CD14-positive monocyte (primary cell): Measurements from ENCODE around the gene SOX9. TPM values are rescaled to one million over a fixed set of nuclear protein-coding genes. Genes with fewer than 3 reads are reported as not detected.

Experiments
- DNase-seq, 3 donors: peaks; one replicate each; pipeline ENCODE4 v3.0.0-alpha.2; 2011 to 2022
- H2AFZ ChIP-seq: 2 replicates; pipeline ENCODE4 v1.6.0; 2012; ENCODE audit warnings: mild to moderate bottlenecking, low read depth, low read length, inconsistent platforms; ENCODE audit not compliant: insufficient read depth, poor library complexity, severe bottlenecking
- H3K27ac ChIP-seq, 2 donors: 1 replicate in 1 of 2; 2 replicates in 1 of 2; pipeline ENCODE4 v1.5.1; 2012 to 2013; ENCODE audit warnings: low read length in 2 of 2, control low read depth in 1 of 2, inconsistent platforms in 1 of 2, low read depth in 1 of 2, mild to moderate bottlenecking in 1 of 2
- H3K27me3 ChIP-seq, 2 donors: one replicate each; pipeline versions ENCODE4 v1.6.0 to v1.6.1; 2011 to 2013; ENCODE audit warnings: low read length in 2 of 2; ENCODE audit not compliant: control insufficient read depth in 2 of 2, insufficient read depth in 2 of 2
- H3K36me3 ChIP-seq, 2 donors: replicated peaks in 1 of 2; 1 replicate in 1 of 2; 2 replicates in 1 of 2; pipeline versions ENCODE4 v1.5.1 to v1.6.1; 2012 to 2013; ENCODE audit warnings: low read length in 2 of 2, control low read depth in 1 of 2, inconsistent platforms in 1 of 2, mild to moderate bottlenecking in 1 of 2; ENCODE audit not compliant: insufficient read depth in 2 of 2, control insufficient read depth in 1 of 2
- H3K4me1 ChIP-seq, 2 donors: 1 replicate in 1 of 2; 2 replicates in 1 of 2; pipeline versions ENCODE4 v1.5.1 to v1.6.1; 2012 to 2013; ENCODE audit warnings: low read length in 2 of 2, control low read depth in 1 of 2, inconsistent platforms in 1 of 2, mild to moderate bottlenecking in 1 of 2, moderate library complexity in 1 of 2; ENCODE audit not compliant: insufficient read depth in 2 of 2, control insufficient read depth in 1 of 2
- H3K4me2 ChIP-seq: replicated peaks from 2 replicates; pipeline ENCODE3; 2012; ENCODE audit warnings: low read length, moderate library complexity, mild to moderate bottlenecking; ENCODE audit not compliant: poor library complexity, severe bottlenecking; ENCODE audit errors: extremely low read depth
- H3K4me3 ChIP-seq, 3 experiments: fragments of 200-600 bp in 1 of 3; sonication (generic) in 1 of 3; replicated peaks in 1 of 3; 1 replicate in 2 of 3; 2 replicates in 1 of 3; pipeline ENCODE4 v1.5.1; 2011 to 2013; ENCODE audit warnings: low read length in 3 of 3, mild to moderate bottlenecking in 3 of 3, control low read depth in 2 of 3, low read depth in 2 of 3, inconsistent platforms in 1 of 3, moderate library complexity in 1 of 3
- H3K79me2 ChIP-seq: 2 replicates; pipeline ENCODE4 v1.6.0; 2012; ENCODE audit warnings: mild to moderate bottlenecking, control low read depth, inconsistent platforms, low read length, moderate library complexity; ENCODE audit not compliant: insufficient read depth
- H3K9ac ChIP-seq: 2 replicates; pipeline ENCODE4 v1.6.0; 2017; ENCODE audit warnings: low read length, mild to moderate bottlenecking; ENCODE audit not compliant: insufficient read depth, poor library complexity, severe bottlenecking
- H3K9me3 ChIP-seq, 2 donors: replicated peaks in 1 of 2; 1 replicate in 1 of 2; 2 replicates in 1 of 2; pipeline versions ENCODE4 v1.5.1 to v1.6.1; 2012 to 2013; ENCODE audit warnings: low read length in 2 of 2, control low read depth in 1 of 2; ENCODE audit not compliant: control insufficient read depth in 1 of 2, insufficient read depth in 1 of 2
- H4K20me1 ChIP-seq: 2 replicates; pipeline ENCODE4 v1.6.0; 2012; ENCODE audit warnings: mild to moderate bottlenecking, low read length, control low read depth, moderate library complexity; ENCODE audit not compliant: insufficient read depth
- H3K27ac Mint-ChIP-seq, 7 donors: one replicate each; pipeline ENCODE4 v1.8.0; 2020; ENCODE audit warnings: mild to moderate bottlenecking in 7 of 7, mixed read lengths in 7 of 7, moderate library complexity in 6 of 7, inconsistent platforms in 2 of 7
- H3K27me3 Mint-ChIP-seq, 3 donors: one replicate each; pipeline ENCODE4 v1.8.0; 2021 to 2022; ENCODE audit warnings: low read depth in 3 of 3, mild to moderate bottlenecking in 3 of 3, mixed read lengths in 3 of 3, moderate library complexity in 3 of 3, inconsistent platforms in 1 of 3
- H3K36me3 Mint-ChIP-seq, 2 donors: one replicate each; pipeline ENCODE4 v1.8.0; 2020; ENCODE audit warnings: mixed read lengths in 2 of 2, inconsistent platforms in 1 of 2, mild to moderate bottlenecking in 1 of 2
- H3K4me1 Mint-ChIP-seq: one replicate; pipeline ENCODE4 v1.8.0; 2020; ENCODE audit warnings: mild to moderate bottlenecking, mixed read lengths
- H3K4me3 Mint-ChIP-seq, 2 donors: one replicate each; pipeline ENCODE4 v1.8.0; 2020; ENCODE audit warnings: mild to moderate bottlenecking in 2 of 2, mixed read lengths in 2 of 2, moderate library complexity in 1 of 2
- H3K9me3 Mint-ChIP-seq, 7 donors: one replicate each; pipeline ENCODE4 v1.8.0; 2020 to 2022; ENCODE audit warnings: mixed read lengths in 7 of 7, mild to moderate bottlenecking in 6 of 7, moderate library complexity in 6 of 7, inconsistent platforms in 2 of 7
- WGBS: methylation state at CpG from one replicate; pipeline ENCODE4 v1.1.5; 2013; ENCODE audit warnings: missing lambda C conversion rate; ENCODE audit not compliant: insufficient coverage; 5-methylcytosine and 5-hydroxymethylcytosine counted together
- intact Hi-C, 2 donors: fragments of 100-400 bp; cut with micrococcal nuclease; formaldehyde crosslinking; loops; one replicate each; pipeline versions ENCODE4 v1.15.0 to v1.15.1; 2023
- polyA plus RNA-seq, 3 donors: library from polyadenylated mRNA; depleted of rRNA in 1 of 3; unstranded in 2 of 3; stranded (reverse) in 1 of 3; fragments of 300-500 nt in 2 of 3; fragments of >200 nt in 1 of 3; fragmentation: Illumina TruSeq in 2 of 3; gene quantifications; 1 replicate in 2 of 3; 2 replicates in 1 of 3; pipeline ENCODE4 v1.2.3, GENCODE V29; 2012 to 2021
- TF ChIP-seq, protein P1 (sequence below): fragments of 200-600 bp; IDR thresholded peaks from one replicate; pipeline ENCODE4 v1.8.0; 2022; ENCODE audit warnings: antibody characterized with exemption, mild to moderate bottlenecking

SOX9 gene
- polyA plus RNA-seq, 3 donors: not detected

DNA sequence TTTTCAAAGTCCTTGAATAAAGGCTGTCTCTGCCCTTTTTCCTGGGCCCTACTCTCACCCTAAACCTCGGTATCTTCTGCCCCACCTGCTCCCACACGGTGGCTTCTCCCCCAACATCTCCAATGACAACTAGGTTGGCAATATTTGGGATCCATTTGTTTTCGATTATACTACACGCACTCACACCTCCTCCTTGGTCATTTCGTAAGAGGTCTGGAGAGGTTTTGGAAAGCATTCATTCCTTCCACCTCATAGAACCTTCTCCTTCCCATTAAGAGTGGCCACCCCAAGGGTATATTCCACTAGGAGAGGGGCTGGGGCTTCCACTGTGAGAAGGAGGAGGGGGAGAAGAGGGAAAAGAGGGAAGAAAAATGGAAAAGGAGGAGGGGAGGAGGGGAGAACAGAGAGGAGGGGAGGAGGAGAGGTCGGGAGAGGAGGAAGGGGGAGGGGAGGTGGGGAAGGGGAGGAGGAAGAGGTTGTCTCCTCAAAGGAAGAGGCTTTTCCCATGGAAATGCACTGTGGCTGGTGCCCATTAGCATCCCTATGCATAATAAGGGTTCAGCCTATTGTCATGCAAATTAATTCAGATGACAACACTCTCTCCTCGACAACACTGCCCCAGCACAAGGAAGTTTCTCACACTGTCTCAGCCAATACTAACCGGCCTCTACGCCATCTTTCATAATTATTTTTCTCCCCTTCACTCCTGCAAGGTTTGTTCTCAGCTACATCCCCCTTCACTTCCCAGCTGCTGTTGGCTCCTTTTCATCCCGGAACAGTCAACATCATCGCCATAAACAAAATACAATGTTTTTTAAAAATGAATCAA, 30.0 kb downstream of the SOX9 start:
- Histone ChIP-seq H3K27me3 (no peaks in the 10 kb centered on the region), H3K79me2 (no peaks in the 10 kb centered on the region), H3K36me3 (no peaks in the 10 kb centered on the region), H4K20me1 (no peaks in the 10 kb centered on the region), H2AFZ (no peak overlapping the region), H3K9ac (no peak overlapping the region), H3K4me3 (no peak overlapping the region), H3K27ac (no peak overlapping the region), H3K9me3 (peaks cover 0 to 4% of the 10 kb centered on the region in 2 donors), H3K4me1 (no peaks in the 10 kb centered on the region), H3K4me2 (no peak overlapping the region)
- Mint-ChIP-seq H3K4me1 (no peaks in the 10 kb centered on the region), H3K36me3 (no peaks in the 10 kb centered on the region), H3K9me3 (peaks cover 0 to 7% (median 4%) of the 10 kb centered on the region in 7 donors), H3K27ac (no peak overlapping the region), H3K4me3 (no peak overlapping the region), H3K27me3 (peaks cover 2 to 11% (median 5%) of the 10 kb centered on the region in 3 donors)
- intact Hi-C loops: no loop called here
- TF ChIP-seq, protein P1, sequence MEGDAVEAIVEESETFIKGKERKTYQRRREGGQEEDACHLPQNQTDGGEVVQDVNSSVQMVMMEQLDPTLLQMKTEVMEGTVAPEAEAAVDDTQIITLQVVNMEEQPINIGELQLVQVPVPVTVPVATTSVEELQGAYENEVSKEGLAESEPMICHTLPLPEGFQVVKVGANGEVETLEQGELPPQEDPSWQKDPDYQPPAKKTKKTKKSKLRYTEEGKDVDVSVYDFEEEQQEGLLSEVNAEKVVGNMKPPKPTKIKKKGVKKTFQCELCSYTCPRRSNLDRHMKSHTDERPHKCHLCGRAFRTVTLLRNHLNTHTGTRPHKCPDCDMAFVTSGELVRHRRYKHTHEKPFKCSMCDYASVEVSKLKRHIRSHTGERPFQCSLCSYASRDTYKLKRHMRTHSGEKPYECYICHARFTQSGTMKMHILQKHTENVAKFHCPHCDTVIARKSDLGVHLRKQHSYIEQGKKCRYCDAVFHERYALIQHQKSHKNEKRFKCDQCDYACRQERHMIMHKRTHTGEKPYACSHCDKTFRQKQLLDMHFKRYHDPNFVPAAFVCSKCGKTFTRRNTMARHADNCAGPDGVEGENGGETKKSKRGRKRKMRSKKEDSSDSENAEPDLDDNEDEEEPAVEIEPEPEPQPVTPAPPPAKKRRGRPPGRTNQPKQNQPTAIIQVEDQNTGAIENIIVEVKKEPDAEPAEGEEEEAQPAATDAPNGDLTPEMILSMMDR: no peak
- WGBS: 26% methylated on average over 4 of the region's 11 CpGs
- no peak for DNase-seq

DNA sequence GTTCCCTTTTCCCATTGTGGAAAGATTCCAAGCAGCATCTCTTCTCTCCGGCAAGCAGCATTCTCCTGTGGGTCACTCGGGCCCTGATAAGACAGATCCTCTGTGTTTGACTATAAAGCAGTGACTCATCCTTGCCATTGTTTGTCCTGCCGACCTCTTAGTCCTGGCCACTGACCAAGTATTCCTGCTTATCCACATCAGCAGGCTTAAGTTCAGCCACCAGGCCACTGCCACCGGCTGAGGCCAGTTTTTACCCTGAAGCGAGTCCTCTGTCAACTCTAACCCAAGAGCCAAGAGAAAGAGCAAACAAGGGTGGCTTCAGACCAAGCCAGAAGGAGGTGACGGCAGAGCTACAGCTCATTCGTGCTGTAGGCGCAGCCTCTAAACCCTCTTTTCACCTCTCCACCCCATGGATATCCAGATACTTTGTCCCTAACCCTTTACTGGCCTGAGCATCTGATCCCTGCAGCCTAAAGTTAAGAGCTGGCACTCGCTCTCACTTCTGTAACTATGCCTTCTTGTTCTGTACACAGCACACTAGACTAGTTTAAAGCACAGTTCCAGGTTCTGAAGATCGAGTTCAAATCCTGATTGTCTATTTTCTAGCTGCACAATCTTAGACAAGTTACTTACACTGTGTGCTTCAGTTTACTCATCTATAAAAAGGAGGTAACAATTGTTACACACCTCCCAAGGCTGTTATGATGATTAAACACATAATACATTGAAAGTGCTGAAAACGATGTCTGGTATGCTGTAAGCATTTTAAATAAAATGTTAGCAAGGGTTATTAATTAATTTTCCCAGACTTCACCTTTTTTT, 31.0 kb downstream of the SOX9 start:
- Histone ChIP-seq H3K4me1 (no peaks in the 10 kb centered on the region), H4K20me1 (no peaks in the 10 kb centered on the region), H3K27me3 (no peaks in the 10 kb centered on the region), H3K27ac (no peak overlapping the region), H3K4me3 (no peak overlapping the region), H3K4me2 (no peak overlapping the region), H3K79me2 (no peaks in the 10 kb centered on the region), H3K36me3 (no peaks in the 10 kb centered on the region), H3K9me3 (peaks cover 0 to 3% of the 10 kb centered on the region in 2 donors), H2AFZ (no peak overlapping the region), H3K9ac (no peak overlapping the region)
- no peak for DNase-seq
- Mint-ChIP-seq H3K9me3 (peaks cover 2 to 8% (median 4%) of the 10 kb centered on the region in 7 donors), H3K4me1 (no peaks in the 10 kb centered on the region), H3K27me3 (peaks cover 2 to 9% (median 3%) of the 10 kb centered on the region in 3 donors), H3K27ac (no peak overlapping the region), H3K4me3 (no peak overlapping the region), H3K36me3 (no peaks in the 10 kb centered on the region)
- intact Hi-C loops: no loop called here
- TF ChIP-seq, protein P1: no peak
- 51% methylated on average over 9 of the region's 11 CpGs for WGBS
